Transverse colon (tissue), 4 donors: ENCODE results near the gene PDSS2. TPM values are rescaled to one million over a fixed set of nuclear protein-coding genes. Genes with fewer than 3 reads are reported as not detected.

Experiments
- DNase-seq: peaks from one replicate; pipeline ENCODE4 v3.0.0-alpha.2; 2019
- H3K27ac ChIP-seq, 4 donors: fragments of 200-600 bp; sonication (generic); 2 replicates each; pipeline ENCODE4 v1.5.1; 2016 to 2018; ENCODE audit warnings: inconsistent platforms in 4 of 4
- H3K27me3 ChIP-seq: fragments of 200-600 bp; sonication (generic); 2 replicates; pipeline ENCODE4 v1.5.1; 2017; ENCODE audit warnings: inconsistent platforms
- H3K36me3 ChIP-seq, 4 donors: fragments of 200-600 bp; sonication (generic); 2 replicates each; pipeline ENCODE4 v1.5.1; 2017 to 2019; ENCODE audit warnings: inconsistent platforms in 4 of 4
- H3K4me1 ChIP-seq, 4 donors: fragments of 200-600 bp; sonication (generic); 2 replicates each; pipeline ENCODE4 v1.5.1; 2017 to 2020; ENCODE audit warnings: inconsistent platforms in 4 of 4
- H3K4me3 ChIP-seq, 4 donors: fragments of 200-600 bp; sonication (generic); 1 replicate in 1 of 4; 2 replicates in 3 of 4; pipeline versions ENCODE4 v1.5.1 to v1.6.1; 2017 to 2019; ENCODE audit warnings: inconsistent platforms in 4 of 4
- H3K9me3 ChIP-seq, 2 donors: fragments of 200-600 bp; sonication (generic); 2 replicates each; pipeline ENCODE4 v1.5.1; 2017 to 2019; ENCODE audit warnings: inconsistent platforms in 2 of 2
- CTCF ChIP-seq, 5 experiments: fragments of 200-600 bp in 3 of 5; fragments of 450-650 bp in 2 of 5; sonication (generic) in 3 of 5; IDR thresholded peaks; 1 replicate in 2 of 5; 2 replicates in 3 of 5; pipeline ENCODE4 v1.5.1; 2016 to 2017; ENCODE audit warnings: antibody characterized with exemption in 5 of 5, inconsistent platforms in 3 of 5, mild to moderate bottlenecking in 2 of 5, moderate library complexity in 1 of 5
- EP300 ChIP-seq: sonication (generic); formaldehyde crosslinking; IDR thresholded peaks from one replicate; pipeline ENCODE4 v1.6.1; 2017; ENCODE audit warnings: antibody characterized with exemption, low read depth
- POLR2A ChIP-seq: fragments of 450-650 bp; IDR thresholded peaks from one replicate; pipeline ENCODE4 v1.6.1; 2016; ENCODE audit warnings: antibody characterized with exemption, mild to moderate bottlenecking, moderate library complexity
- POLR2AphosphoS5 ChIP-seq, 3 donors: sonication (generic); formaldehyde crosslinking; IDR thresholded peaks; one replicate each; pipeline ENCODE4 v1.6.1; 2016; ENCODE audit warnings: antibody characterized with exemption in 3 of 3
- WGBS, 2 donors: methylation state at CpG; one replicate each; pipeline ENCODE4 v1.1.5; 2018; ENCODE audit warnings: low coverage in 1 of 2; 5-methylcytosine and 5-hydroxymethylcytosine counted together
- in situ Hi-C, 4 donors: fragments of 200-750 bp; cut with MboI; loops; one replicate each; pipeline versions ENCODE4 v1.15.0 to v1.15.1; 2017; ENCODE audit warnings: low sequenced_read_pairs in 3 of 4, low pct_ligation_motif_present in 1 of 4, low pct_unique_long_range_greater_than_20kb in 1 of 4
- intact Hi-C: fragments of 100-400 bp; cut with DNase I; formaldehyde crosslinking; loops from one replicate; pipeline ENCODE4 v1.15.1; 2023; ENCODE audit warnings: low total_unique reads
- total RNA-seq, 4 donors: library from RNA; depleted of rRNA; stranded (reverse); fragments of >200 nt; gene quantifications; one replicate each; pipeline ENCODE4 v1.1.0, GENCODE V29; 2016

PDSS2 gene
- total RNA-seq, 4 donors from 2014 or later: 3.0 to 32.5 (median 15.6) TPM

GRCh38 chr6:107355659-107356058 lies 103.7 kb downstream of the PDSS2 start:
- H3K4me3 ChIP-seq: no peak overlapping the region
- no peaks in the 10 kb centered on the region for H3K27me3 ChIP-seq
- TF ChIP-seq POLR2A (no peak), EP300 (no peak), POLR2AphosphoS5 (IDR thresholded peaks at IDR 0.05) (no peak), CTCF (IDR thresholded peaks at IDR 0.05) (no peak)
- in situ Hi-C loops (no loop called here), intact Hi-C loops (no loop called here)
- peaks cover 0 to 3% (median 0%) of the 10 kb centered on the region in 4 donors for H3K4me1 ChIP-seq
- no peak for DNase-seq
- WGBS, 2 donors: 91 to 100% methylated on average over 2 to 3 of the region's 3 CpGs
- no peaks in the 10 kb centered on the region for H3K9me3 ChIP-seq
- no peak overlapping the region for H3K27ac ChIP-seq
- no peaks in the 10 kb centered on the region for H3K36me3 ChIP-seq

- intact Hi-C loops (no loop called here), in situ Hi-C loops (no loop called here)
Measured at GRCh38 chr6:107354451-107354850, 104.9 kb downstream of the PDSS2 start.

GRCh38 chr6:107353773-107354382 lies 105.5 kb downstream of the PDSS2 start:
- DNase-seq: no peak
- in situ Hi-C loops (no loop called here), intact Hi-C loops (no loop called here)
- H3K36me3 ChIP-seq: no peaks in the 10 kb centered on the region
- no peaks in the 10 kb centered on the region for H3K27me3 ChIP-seq
- H3K9me3 ChIP-seq: no peaks in the 10 kb centered on the region
- WGBS, 2 donors: 50 to 75% methylated on average over 1 of the region's 1 CpG
- H3K27ac ChIP-seq: no peak overlapping the region
- peaks cover 0 to 3% (median 0%) of the 10 kb centered on the region in 4 donors for H3K4me1 ChIP-seq
- TF ChIP-seq POLR2AphosphoS5 (IDR thresholded peaks at IDR 0.05) (no peak), EP300 (no peak), CTCF (IDR thresholded peaks at IDR 0.05) (no peak)
- H3K4me3 ChIP-seq: no peak overlapping the region

More at GRCh38 chr6:107354451-107354850, 104.9 kb downstream of the PDSS2 start:
- Histone ChIP-seq H3K27ac (no peak overlapping the region), H3K4me1 (peaks cover 0 to 3% (median 0%) of the 10 kb centered on the region in 4 donors), H3K4me3 (no peak overlapping the region), H3K36me3 (no peaks in the 10 kb centered on the region), H3K27me3 (no peaks in the 10 kb centered on the region), H3K9me3 (no peaks in the 10 kb centered on the region)
- DNase-seq: no peak
- no peak for TF ChIP-seq CTCF (IDR thresholded peaks at IDR 0.05)
- TF ChIP-seq POLR2A: no peak
- TF ChIP-seq EP300: no peak
- no peak for TF ChIP-seq POLR2AphosphoS5 (IDR thresholded peaks at IDR 0.05)
- WGBS, 2 donors: 67 to 77% methylated on average over 2 of the region's 2 CpGs

- H3K9me3 ChIP-seq: no peaks in the 10 kb centered on the region
- 93% methylated on average over 1 of the region's 1 CpG; no CpG with 5 or more reads in 1 of the 2 donors for WGBS, 2 donors
- H3K4me1 ChIP-seq: no peaks in the 10 kb centered on the region
- H3K36me3 ChIP-seq: no peaks in the 10 kb centered on the region
- in situ Hi-C loops (no loop called here), intact Hi-C loops (no loop called here)
- no peak overlapping the region for H3K4me3 ChIP-seq
- TF ChIP-seq POLR2A (no peak), POLR2AphosphoS5 (IDR thresholded peaks at IDR 0.05) (no peak), EP300 (no peak), CTCF (IDR thresholded peaks at IDR 0.05) (no peak)
- H3K27ac ChIP-seq: no peak overlapping the region
- DNase-seq: no peak
- H3K27me3 ChIP-seq: no peaks in the 10 kb centered on the region
Measured at GRCh38 chr6:107348224-107348623, 111.1 kb downstream of the PDSS2 start.
